Liver (tissue), 9 donors: Measurements from ENCODE around the gene EYA4. TPM values are rescaled to one million over a fixed set of nuclear protein-coding genes. Genes with fewer than 3 reads are reported as not detected.

Source experiments
- DNase-seq: peaks from one replicate; pipeline ENCODE4 v3.0.0-alpha.2; 2017; ENCODE audit warnings: low spot score
- H3K27ac ChIP-seq, 2 donors: one replicate each; pipeline ENCODE4 v1.7.0; 2013; ENCODE audit warnings: inconsistent platforms in 2 of 2, low read length in 2 of 2, control low read depth in 1 of 2, low read depth in 1 of 2, mild to moderate bottlenecking in 1 of 2
- H3K27me3 ChIP-seq, 4 donors: one replicate each; pipeline versions ENCODE4 v1.6.1 to v1.7.0; 2013; ENCODE audit warnings: low read length in 3 of 4, inconsistent platforms in 1 of 4, mild to moderate bottlenecking in 1 of 4, moderate library complexity in 1 of 4; ENCODE audit not compliant: control insufficient read depth in 4 of 4, insufficient read depth in 4 of 4
- H3K36me3 ChIP-seq, 4 donors: one replicate each; pipeline versions ENCODE4 v1.6.1 to v1.7.0; 2013; ENCODE audit warnings: low read length in 3 of 4, mild to moderate bottlenecking in 3 of 4, low read depth in 1 of 4, moderate library complexity in 1 of 4; ENCODE audit not compliant: control insufficient read depth in 4 of 4, insufficient read depth in 3 of 4
- H3K4me1 ChIP-seq, 4 donors: one replicate each; pipeline versions ENCODE4 v1.6.1 to v1.7.0; 2013; ENCODE audit warnings: low read length in 3 of 4, mild to moderate bottlenecking in 3 of 4, moderate library complexity in 1 of 4; ENCODE audit not compliant: control insufficient read depth in 4 of 4, insufficient read depth in 4 of 4
- H3K4me3 ChIP-seq, 3 donors: one replicate each; pipeline versions ENCODE4 v1.6.1 to v1.7.0; 2013; ENCODE audit warnings: low read length in 3 of 3, control low read depth in 1 of 3, low read depth in 1 of 3, mild to moderate bottlenecking in 1 of 3
- H3K9ac ChIP-seq, 2 donors: one replicate each; pipeline ENCODE4 v1.7.0; 2013; ENCODE audit warnings: low read length in 2 of 2, mild to moderate bottlenecking in 2 of 2, moderate library complexity in 2 of 2, control low read depth in 1 of 2, low read depth in 1 of 2
- H3K9me3 ChIP-seq, 4 donors: one replicate each; pipeline versions ENCODE4 v1.6.1 to v1.7.0; 2013; ENCODE audit warnings: low read length in 3 of 4; ENCODE audit not compliant: control insufficient read depth in 4 of 4
- EGR1 ChIP-seq, 2 donors: IDR thresholded peaks; 2 replicates each; pipeline ENCODE4 v1.6.1; 2016 to 2018; ENCODE audit warnings: antibody characterized with exemption in 2 of 2, low read depth in 2 of 2
- FOXA1 ChIP-seq: IDR thresholded peaks from 2 replicates; pipeline ENCODE4 v1.6.1; 2016; ENCODE audit warnings: antibody characterized with exemption
- GABPA ChIP-seq, 2 donors: IDR thresholded peaks in 1 of 2; conservative IDR thresholded peaks in 1 of 2; 2 replicates each; pipeline ENCODE4 v1.6.1; 2016; ENCODE audit warnings: antibody characterized with exemption in 2 of 2, mild to moderate bottlenecking in 1 of 2, moderate library complexity in 1 of 2
- MAX ChIP-seq: IDR thresholded peaks from 2 replicates; pipeline ENCODE4 v1.6.1; 2016; ENCODE audit warnings: antibody characterized with exemption
- NR2F2 ChIP-seq: IDR thresholded peaks from 2 replicates; pipeline ENCODE4 v1.6.1; 2016; ENCODE audit warnings: antibody characterized with exemption
- RAD21 ChIP-seq, 2 donors: IDR thresholded peaks; 2 replicates each; pipeline ENCODE4 v1.6.1; 2016; ENCODE audit warnings: antibody characterized with exemption in 2 of 2, mild to moderate bottlenecking in 2 of 2
- REST ChIP-seq: IDR thresholded peaks from 2 replicates; pipeline ENCODE4 v1.6.1; 2016; ENCODE audit warnings: antibody characterized with exemption, mild to moderate bottlenecking
- RXRA ChIP-seq, 2 donors: IDR thresholded peaks; 2 replicates each; pipeline ENCODE4 v1.6.1; 2017 to 2018; ENCODE audit warnings: antibody characterized with exemption in 2 of 2, mild to moderate bottlenecking in 1 of 2
- SP1 ChIP-seq: IDR thresholded peaks from 2 replicates; pipeline ENCODE4 v1.6.1; 2018; ENCODE audit warnings: antibody characterized with exemption, mild to moderate bottlenecking
- TAF1 ChIP-seq: conservative IDR thresholded peaks from 2 replicates; pipeline ENCODE4 v1.6.1; 2016; ENCODE audit warnings: antibody characterized with exemption, mild to moderate bottlenecking
- YY1 ChIP-seq: IDR thresholded peaks from 2 replicates; pipeline ENCODE4 v1.6.1; 2016; ENCODE audit warnings: antibody characterized with exemption, mild to moderate bottlenecking
- WGBS: extraction: QIAGEN DNeasy Blood & Tissue Kit; methylation state at CpG from one replicate; pipeline ENCODE4 v1.1.7; 2013; 5-methylcytosine and 5-hydroxymethylcytosine counted together
- polyA plus RNA-seq, 2 donors: library from polyadenylated mRNA; stranded (reverse) in 1 of 2; unstranded in 1 of 2; fragments of 200-250 nt in 1 of 2; fragments of >200 nt in 1 of 2; fragmentation: Nextera tagmentation in 1 of 2; extraction: Ambion mirVana in 1 of 2; gene quantifications; one replicate each; pipeline versions ENCODE4 v1.2.1 to v1.2.3, GENCODE V29; 2013 to 2015
- total RNA-seq, 2 donors: library from RNA; depleted of rRNA; stranded (reverse); fragments of >200 nt; gene quantifications; one replicate each; pipeline ENCODE4 v1.2.3, GENCODE V29; 2014
- TF ChIP-seq, protein P1 (sequence below): IDR thresholded peaks from 2 replicates; pipeline ENCODE4 v1.6.1; 2016; ENCODE audit warnings: antibody characterized with exemption
- TF ChIP-seq, protein P2 (sequence below): IDR thresholded peaks from 2 replicates; pipeline ENCODE4 v1.6.1; 2016; ENCODE audit warnings: antibody characterized with exemption
- donor health status: healthy.
- donor health status: healthy.
- donor health status: healthy.
- donor health status: healthy.
- donor health status: healthy.

Gene EYA4
- total and polyA plus RNA-seq, 4 donors = 0.05 to 0.50 TPM; not detected in 2

GRCh38 chr6:133355922-133356321, 114.8 kb downstream of the EYA4 start:
- no peak overlapping the region for H3K27ac ChIP-seq
- WGBS = 80% methylated on average over 3 of the region's 3 CpGs
- no peak for TF ChIP-seq YY1
- TF ChIP-seq, protein P1, sequence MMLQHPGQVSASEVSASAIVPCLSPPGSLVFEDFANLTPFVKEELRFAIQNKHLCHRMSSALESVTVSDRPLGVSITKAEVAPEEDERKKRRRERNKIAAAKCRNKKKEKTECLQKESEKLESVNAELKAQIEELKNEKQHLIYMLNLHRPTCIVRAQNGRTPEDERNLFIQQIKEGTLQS = no peak
- no peak for TF ChIP-seq SP1
- TF ChIP-seq RAD21 (IDR thresholded peaks at IDR 0.05) = no peak
- no peak for TF ChIP-seq EGR1 (IDR thresholded peaks at IDR 0.05; ENCODE audit: low read depth in 2 of 2)
- TF ChIP-seq GABPA (IDR thresholded peaks at IDR 0.05 in 1 of 2, conservative IDR thresholded peaks at IDR 0.05 in 1 of 2) = no peak

DNA sequence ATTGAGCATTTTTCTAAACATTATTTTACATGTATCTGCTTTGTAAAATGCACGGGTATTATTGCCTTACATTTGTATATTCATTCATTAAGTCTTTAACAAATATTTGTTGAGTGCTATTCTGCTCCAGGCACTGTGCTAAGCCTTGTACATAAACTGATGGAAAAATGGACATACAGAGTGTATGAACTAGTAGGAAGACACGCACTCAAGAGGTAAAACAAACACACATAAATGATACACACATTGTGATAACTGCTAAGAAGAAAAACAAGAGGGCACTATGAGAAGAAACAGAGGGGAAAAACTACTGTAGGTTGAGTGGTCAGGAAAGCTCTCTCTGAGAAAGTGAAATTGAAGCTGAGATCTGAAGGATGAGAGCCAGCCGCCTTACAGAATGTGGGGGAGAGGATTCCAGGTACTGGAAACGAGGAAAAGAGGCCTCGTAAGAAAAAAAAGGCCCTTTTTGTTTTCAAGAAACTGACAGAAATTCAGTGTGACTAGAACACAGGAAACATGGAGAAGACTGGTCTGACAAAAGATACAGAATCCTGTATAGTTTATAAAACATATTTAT, 117.5 kb downstream of the EYA4 start:
- TF ChIP-seq TAF1 = no peak
- no peak for TF ChIP-seq GABPA (IDR thresholded peaks at IDR 0.05 in 1 of 2, conservative IDR thresholded peaks at IDR 0.05 in 1 of 2)
- no peak for TF ChIP-seq RAD21 (IDR thresholded peaks at IDR 0.05)
- no peak for TF ChIP-seq YY1
- TF ChIP-seq, protein P2, sequence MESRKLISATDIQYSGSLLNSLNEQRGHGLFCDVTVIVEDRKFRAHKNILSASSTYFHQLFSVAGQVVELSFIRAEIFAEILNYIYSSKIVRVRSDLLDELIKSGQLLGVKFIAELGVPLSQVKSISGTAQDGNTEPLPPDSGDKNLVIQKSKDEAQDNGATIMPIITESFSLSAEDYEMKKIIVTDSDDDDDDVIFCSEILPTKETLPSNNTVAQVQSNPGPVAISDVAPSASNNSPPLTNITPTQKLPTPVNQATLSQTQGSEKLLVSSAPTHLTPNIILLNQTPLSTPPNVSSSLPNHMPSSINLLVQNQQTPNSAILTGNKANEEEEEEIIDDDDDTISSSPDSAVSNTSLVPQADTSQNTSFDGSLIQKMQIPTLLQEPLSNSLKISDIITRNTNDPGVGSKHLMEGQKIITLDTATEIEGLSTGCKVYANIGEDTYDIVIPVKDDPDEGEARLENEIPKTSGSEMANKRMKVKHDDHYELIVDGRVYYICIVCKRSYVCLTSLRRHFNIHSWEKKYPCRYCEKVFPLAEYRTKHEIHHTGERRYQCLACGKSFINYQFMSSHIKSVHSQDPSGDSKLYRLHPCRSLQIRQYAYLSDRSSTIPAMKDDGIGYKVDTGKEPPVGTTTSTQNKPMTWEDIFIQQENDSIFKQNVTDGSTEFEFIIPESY = no peak
- TF ChIP-seq NR2F2 = no peak
- H3K27me3 ChIP-seq = no peaks in the 10 kb centered on the region
- no peak overlapping the region for H3K4me3 ChIP-seq
- H3K36me3 ChIP-seq = no peaks in the 10 kb centered on the region
- 84% methylated on average over 5 of the region's 5 CpGs for whole genome bisulfite sequencing
- no peak for DNase-seq
- H3K27ac ChIP-seq = no peak overlapping the region
- H3K9ac ChIP-seq = no peak overlapping the region
- H3K9me3 ChIP-seq = no peaks in the 10 kb centered on the region
- H3K4me1 ChIP-seq = no peaks in the 10 kb centered on the region

More at GRCh38 chr6:133355922-133356321, 114.8 kb downstream of the EYA4 start:
- no peak for DNase-seq
- Histone ChIP-seq H3K27me3 (no peaks in the 10 kb centered on the region), H3K9ac (no peak overlapping the region), H3K9me3 (no peaks in the 10 kb centered on the region), H3K4me1 (no peaks in the 10 kb centered on the region), H3K4me3 (no peak overlapping the region), H3K36me3 (no peaks in the 10 kb centered on the region)

- Histone ChIP-seq H3K4me1 (no peaks in the 10 kb centered on the region), H3K36me3 (no peaks in the 10 kb centered on the region), H3K27me3 (no peaks in the 10 kb centered on the region), H3K9ac (no peak overlapping the region), H3K4me3 (no peak overlapping the region), H3K9me3 (no peaks in the 10 kb centered on the region), H3K27ac (no peak overlapping the region)
- WGBS = 88% methylated on average over 1 of the region's 1 CpG
- no peak for DNase-seq
- TF ChIP-seq MAX = no peak
- TF ChIP-seq, protein P2 = no peak
- no peak for TF ChIP-seq YY1
- TF ChIP-seq FOXA1 = no peak
- TF ChIP-seq REST = no peak
- no peak for TF ChIP-seq RXRA (IDR thresholded peaks at IDR 0.05)
Measured at GRCh38 chr6:133359256-133359655, 118.1 kb downstream of the EYA4 start.
